Activated naive CD8-positive, alpha-beta T cell treated with anti-CD3 and anti-CD28 coated beads, Interleukin-2, amount 50 U/mL, for 16 hours (primary cell): Measurements from ENCODE around the gene KLHL3.

ENCODE experiments used
- DNase-seq: peaks from one replicate; pipeline ENCODE4 v3.0.0-alpha.2; 2020; ENCODE audit warnings: low read depth, low spot score

The KLHL3 gene

GRCh38 chr5:137635521-137635921 lies 100.4 kb downstream of the KLHL3 start:
- DNase-seq: no peak

- no peak for DNase-seq
Observed at GRCh38 chr5:137633896-137634295, 102.0 kb downstream of the KLHL3 start.

GRCh38 chr5:137632716-137633115 lies 103.2 kb downstream of the KLHL3 start:
- DNase-seq: no peak

- no peak for DNase-seq
Observed at GRCh38 chr5:137631453-137631852, 104.4 kb downstream of the KLHL3 start.

- DNase-seq: no peak
Observed at GRCh38 chr5:137630972-137631370, 104.9 kb downstream of the KLHL3 start.

GRCh38 chr5:137630216-137630971 lies 105.5 kb downstream of the KLHL3 start:
- DNase-seq: no peak

GRCh38 chr5:137629646-137630045 lies 106.2 kb downstream of the KLHL3 start:
- no peak for DNase-seq

- no peak for DNase-seq
Observed at GRCh38 chr5:137627706-137628105, 108.2 kb downstream of the KLHL3 start.

- DNase-seq: no peak
Observed at GRCh38 chr5:137627293-137627692, 108.6 kb downstream of the KLHL3 start.

- DNase-seq: no peak
Observed at GRCh38 chr5:137624786-137625349, 111.0 kb downstream of the KLHL3 start.

GRCh38 chr5:137622850-137623249 lies 113.0 kb downstream of the KLHL3 start:
- no peak for DNase-seq

GRCh38 chr5:137621861-137622823 lies 113.7 kb downstream of the KLHL3 start:
- DNase-seq: no peak

- no peak for DNase-seq
Observed at GRCh38 chr5:137621306-137621705, 114.6 kb downstream of the KLHL3 start.

- DNase-seq: no peak
Observed at GRCh38 chr5:137619191-137619870, 116.6 kb downstream of the KLHL3 start.

- DNase-seq: no peak
Observed at GRCh38 chr5:137618476-137618875, 117.4 kb downstream of the KLHL3 start.

GRCh38 chr5:137617528-137618205 lies 118.2 kb downstream of the KLHL3 start:
- DNase-seq: no peak

- DNase-seq: no peak
Observed at GRCh38 chr5:137616046-137616445, 119.8 kb downstream of the KLHL3 start.

GRCh38 chr5:137615171-137615775 lies 120.6 kb downstream of the KLHL3 start:
- DNase-seq: no peak

GRCh38 chr5:137613554-137614265 lies 122.2 kb downstream of the KLHL3 start:
- DNase-seq: no peak

GRCh38 chr5:137612576-137612975 lies 123.3 kb downstream of the KLHL3 start:
- no peak for DNase-seq
